ENCODE measurements around the gene MARVELD3. TPM values are rescaled to one million over a fixed set of nuclear protein-coding genes. Genes with fewer than 3 reads are reported as not detected.
"Not testable (repeated sequence)": the region's sequence is repeated elsewhere in the genome, so short reads cannot be mapped to it uniquely, and the experiment has no call there.

MARVELD3 gene
- total RNA-seq, 1 donor from 2014 or later: 0.39 TPM

DNA sequence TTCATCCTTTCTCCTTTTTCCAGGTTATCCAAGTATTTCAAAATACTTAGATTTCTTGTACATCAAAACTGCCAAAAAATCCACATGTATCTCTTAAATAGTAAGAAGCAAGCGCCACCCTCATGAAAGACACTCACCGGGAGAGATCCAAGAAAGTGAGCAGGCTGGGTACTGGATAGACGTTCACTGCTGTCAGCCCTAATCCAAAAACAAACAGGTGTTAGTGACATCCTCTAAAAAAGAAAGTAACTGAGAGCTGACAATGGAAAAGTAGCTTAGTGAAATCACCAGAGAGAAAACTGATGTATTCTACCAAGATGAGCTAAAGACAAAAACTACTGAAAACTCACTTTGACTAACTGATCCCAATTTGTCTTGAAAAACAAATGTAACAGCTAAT is 46.1 kb downstream of the MARVELD3 start:
- DNase-seq (ENCODE audit: low read depth in 2 of 2): no peak

DNA sequence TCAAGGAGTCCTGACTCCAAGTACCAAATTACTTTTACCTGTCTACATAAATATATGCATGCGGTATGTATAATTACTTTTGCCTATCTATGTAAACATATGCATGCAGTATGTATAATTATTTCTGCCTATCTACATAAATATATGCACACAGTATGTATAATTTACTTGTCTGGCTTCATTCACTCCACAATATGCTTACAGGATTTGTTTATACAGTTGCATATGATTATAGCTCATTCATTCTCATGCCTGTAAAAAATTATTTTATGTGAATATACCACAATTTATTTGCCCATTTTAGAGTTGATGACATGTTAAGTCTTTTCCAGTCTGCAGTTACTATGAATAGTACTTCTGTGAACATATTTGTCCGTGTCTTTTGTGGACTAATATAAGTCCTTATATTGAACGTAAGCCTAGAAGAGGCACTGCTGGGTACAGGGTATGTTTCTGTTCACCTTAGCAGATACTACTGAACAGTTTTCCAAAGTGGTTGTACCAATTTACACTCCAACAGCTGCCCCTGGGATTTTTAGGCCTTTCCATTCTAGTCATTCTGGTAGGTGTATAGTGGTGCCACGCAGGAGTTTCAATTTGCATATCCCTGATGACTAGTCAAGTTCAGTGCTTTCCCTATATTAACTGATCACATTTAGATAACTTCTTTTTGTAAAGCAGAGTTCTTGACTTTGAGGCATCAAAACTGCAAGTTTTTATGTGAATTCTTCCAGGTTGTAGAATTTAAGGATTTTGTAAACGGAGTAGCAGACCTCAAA is 47.0 kb downstream of the MARVELD3 start:
- no peak for DNase-seq (ENCODE audit: low read depth in 2 of 2)

DNA sequence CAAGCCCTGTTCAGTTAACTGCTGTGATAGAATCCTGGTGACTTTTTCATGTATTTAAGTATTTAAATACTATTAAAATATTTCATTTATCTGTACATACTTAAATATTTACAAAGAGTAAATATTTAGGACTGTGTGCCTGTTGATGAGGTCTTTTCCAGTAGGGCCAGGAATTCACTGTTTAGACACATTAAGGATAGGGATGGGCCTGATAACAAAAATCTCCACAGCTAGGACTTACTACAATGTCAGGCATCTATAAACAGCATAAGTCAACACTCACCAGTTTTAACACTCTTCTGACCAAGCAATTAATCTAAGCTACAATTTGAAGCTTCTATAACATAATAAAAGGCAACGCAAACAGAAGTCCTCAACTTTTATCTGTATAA is 47.6 kb downstream of the MARVELD3 start:
- DNase-seq (ENCODE audit: low read depth in 2 of 2): no peak

DNA sequence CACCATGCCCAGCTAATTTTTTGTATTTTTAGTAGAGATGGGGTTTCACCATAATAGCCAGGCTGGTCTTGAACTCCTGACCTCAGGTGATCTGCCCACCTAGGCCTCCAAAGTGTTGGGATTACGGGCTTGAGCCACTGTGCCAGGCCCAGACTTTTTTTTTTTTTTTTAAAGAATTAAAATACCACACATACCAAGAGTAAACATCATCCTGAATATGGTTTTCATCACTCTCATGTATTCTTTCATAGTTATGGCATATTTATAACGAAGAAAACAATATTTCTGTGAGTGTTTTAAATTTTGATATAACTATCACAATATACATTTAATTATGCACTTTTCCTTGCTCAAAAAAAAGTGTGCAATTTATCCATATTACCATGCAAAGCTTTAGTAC is 48.2 kb downstream of the MARVELD3 start:
- DNase-seq (ENCODE audit: low read depth in 2 of 2): no peak

DNA sequence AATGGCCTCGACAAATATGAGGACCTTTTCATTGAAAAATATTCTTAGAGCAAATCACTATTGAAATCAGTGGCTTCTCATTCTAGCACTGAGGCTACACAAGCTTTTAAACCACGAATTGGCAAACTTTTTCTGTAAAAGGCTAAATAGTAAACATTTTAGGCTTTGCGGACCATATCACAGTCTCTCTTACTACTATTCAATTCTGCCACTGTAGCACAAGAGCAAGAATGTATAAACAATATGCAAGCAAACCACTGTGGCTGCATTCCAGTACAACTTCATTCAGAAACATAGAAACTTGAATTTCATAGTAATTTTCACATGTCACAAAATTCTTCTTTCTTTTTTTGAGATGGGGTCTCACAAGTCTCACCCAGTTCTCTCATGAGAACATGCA is 49.4 kb downstream of the MARVELD3 start:
- DNase-seq (ENCODE audit: low read depth in 2 of 2): no peak

DNA sequence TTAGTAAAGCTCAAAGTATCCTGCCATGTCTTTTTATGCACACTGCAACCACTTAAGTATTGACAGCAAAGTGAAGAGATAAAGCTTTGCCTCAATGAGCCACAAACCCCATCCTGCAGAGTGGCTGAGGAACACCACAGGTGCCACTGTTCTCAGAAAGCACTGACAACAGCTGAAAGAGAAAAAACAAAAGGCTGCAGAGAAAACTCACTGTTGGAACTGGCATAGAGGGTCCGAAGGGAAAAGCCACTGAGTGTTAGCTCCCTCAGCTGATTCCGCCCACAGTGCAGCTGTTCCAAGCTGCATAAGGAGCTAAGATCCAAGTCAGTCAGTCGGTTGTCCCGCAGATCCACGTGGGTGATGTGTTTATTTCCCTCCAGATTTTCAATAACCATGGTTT is 50.3 kb downstream of the MARVELD3 start:
- no peak for DNase-seq (ENCODE audit: low read depth in 2 of 2)

DNA sequence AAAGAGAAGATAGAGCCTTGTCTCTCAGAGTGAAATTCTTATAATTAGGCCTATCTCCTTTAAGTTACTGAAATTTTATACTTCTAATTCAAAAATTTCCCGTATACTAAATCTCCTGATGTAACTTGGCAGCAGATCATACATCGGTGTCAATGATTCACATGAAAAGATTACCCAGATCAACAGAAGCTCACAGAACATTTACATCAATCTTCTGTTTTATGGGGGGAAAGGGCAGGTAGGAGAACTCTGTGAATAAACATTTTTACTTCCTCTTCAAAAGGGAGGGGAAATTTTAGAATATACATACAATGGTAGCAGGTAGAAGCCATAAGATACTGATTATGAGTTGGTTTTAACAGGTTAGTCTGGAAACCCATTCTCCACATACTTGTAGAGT is 55.4 kb downstream of the MARVELD3 start:
- no peak for DNase-seq (ENCODE audit: low read depth in 2 of 2)

DNA sequence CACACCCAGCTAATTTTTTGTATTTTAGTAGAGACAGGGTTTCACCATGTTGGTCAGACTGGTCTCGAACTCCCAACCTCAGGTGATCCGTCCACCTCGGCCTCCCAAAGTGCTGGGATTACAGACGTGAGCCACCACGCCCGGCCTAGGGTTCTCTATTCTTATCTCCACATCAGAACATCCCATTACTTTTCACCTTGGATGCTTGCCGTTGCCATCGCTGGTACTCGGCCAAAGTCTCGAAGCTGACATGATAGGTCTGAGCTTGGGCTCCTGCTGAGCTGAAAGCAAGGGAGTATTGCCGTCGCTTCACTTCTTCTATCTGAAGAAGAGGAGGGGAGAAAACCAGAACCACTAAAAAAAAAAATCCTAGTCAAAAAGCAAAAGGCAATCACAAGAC is 58.3 kb downstream of the MARVELD3 start:
- not testable (repeated sequence) for DNase-seq (ENCODE audit: low read depth in 2 of 2)

Other genes starting within 250 kb of the MARVELD3 start
- not detected in 2 replicates for gene TLE7, start 184.1 kb upstream of the MARVELD3 start, total RNA-seq
- 2.4 and 3.8 TPM in 2 replicates for gene ZNF23, start 163.9 kb upstream of the MARVELD3 start, total RNA-seq
- 1.3 TPM in 2 replicates for gene ZNF19, start 136.9 kb upstream of the MARVELD3 start, total RNA-seq
- not detected in 2 replicates for gene CHST4, start 99.8 kb upstream of the MARVELD3 start, total RNA-seq
- not detected in 2 replicates for gene TAT, start 49.1 kb upstream of the MARVELD3 start, total RNA-seq
- 4.5 and 6.3 TPM in 2 replicates for gene PHLPP2, start 98.5 kb downstream of the MARVELD3 start, total RNA-seq
- 45.1 and 53.7 TPM in 2 replicates for gene AP1G1, start 182.7 kb downstream of the MARVELD3 start, total RNA-seq
- 12.3 and 18.7 TPM in 2 replicates for gene ATXN1L, start 219.8 kb downstream of the MARVELD3 start, total RNA-seq